Measurements from ENCODE around the gene VTCN1.
"Not testable (repeated sequence)": the region's sequence is repeated elsewhere in the genome, so short reads cannot be mapped to it uniquely, and the experiment has no call there.

VTCN1 gene

GRCh38 chr1:117120774-117121588 lies 89.7 kb downstream of the VTCN1 start:
- DNase-seq = no peak

GRCh38 chr1:117119144-117119543 lies 91.6 kb downstream of the VTCN1 start:
- DNase-seq = not testable (repeated sequence)

DNA sequence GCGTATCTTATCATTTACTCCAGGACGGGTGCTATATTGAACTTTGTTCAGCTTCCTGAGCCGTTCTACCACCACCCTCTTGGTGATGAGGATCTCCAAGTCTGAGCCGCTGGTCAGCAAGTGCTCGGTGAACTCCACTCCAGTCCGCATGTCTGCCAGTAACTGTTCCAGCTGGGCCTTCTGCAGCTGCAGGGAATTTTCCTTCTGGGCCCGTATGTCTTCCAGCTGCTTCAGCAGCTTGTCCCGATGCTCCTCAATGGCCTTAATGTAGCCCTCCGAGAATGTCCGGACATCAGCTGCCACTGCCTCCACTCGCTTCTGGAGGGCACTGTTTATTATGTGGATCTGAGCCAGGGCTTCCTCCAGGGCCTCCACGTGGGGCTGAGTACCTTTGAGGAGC lies 92.6 kb downstream of the VTCN1 start:
- no peak for DNase-seq

- DNase-seq = no peak
These were observed 93.0 kb downstream of the VTCN1 start for GRCh38 chr1:117117697-117118096.

- DNase-seq = no peak
These were observed 94.0 kb downstream of the VTCN1 start for GRCh38 chr1:117116784-117117130.

DNA sequence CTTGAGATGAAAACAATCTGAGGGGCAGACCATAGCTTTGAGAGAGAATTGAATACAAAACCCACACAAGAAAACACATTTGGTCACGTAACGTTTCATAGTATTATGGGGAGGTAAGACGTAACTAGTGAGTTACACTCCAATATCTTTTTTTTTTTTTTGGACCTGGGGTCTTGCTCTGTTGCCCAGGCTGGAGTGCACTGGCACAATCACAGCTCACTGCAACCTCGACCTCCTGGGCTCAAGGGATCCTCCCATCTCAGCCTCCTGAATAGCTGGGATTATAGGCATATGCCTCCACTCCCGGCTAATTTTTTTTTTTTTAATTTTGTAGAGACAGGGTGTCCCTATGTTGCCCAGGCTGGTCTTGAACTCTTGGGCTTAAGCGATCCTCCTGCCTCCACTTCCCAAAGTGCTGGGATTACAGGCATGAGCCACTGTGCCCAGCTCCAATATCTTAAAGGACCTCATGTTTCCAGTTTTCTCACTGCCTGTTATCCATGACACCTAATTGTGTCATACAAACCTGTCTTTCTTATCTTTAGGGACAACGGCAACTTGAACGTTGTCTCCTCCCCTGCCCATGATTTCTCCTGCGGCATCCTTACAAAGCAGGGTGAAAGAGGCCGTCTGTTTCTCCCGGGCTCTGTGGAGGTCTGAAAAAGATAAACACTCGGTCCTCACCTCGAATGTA lies 94.5 kb downstream of the VTCN1 start:
- no peak for DNase-seq

- DNase-seq = peak; percentile 21
These were observed 95.8 kb downstream of the VTCN1 start for GRCh38 chr1:117114877-117115276.

- DNase-seq = no peak
These were observed 97.5 kb downstream of the VTCN1 start for GRCh38 chr1:117113199-117113598.

GRCh38 chr1:117112047-117112717 lies 98.5 kb downstream of the VTCN1 start:
- DNase-seq = no peak

DNA sequence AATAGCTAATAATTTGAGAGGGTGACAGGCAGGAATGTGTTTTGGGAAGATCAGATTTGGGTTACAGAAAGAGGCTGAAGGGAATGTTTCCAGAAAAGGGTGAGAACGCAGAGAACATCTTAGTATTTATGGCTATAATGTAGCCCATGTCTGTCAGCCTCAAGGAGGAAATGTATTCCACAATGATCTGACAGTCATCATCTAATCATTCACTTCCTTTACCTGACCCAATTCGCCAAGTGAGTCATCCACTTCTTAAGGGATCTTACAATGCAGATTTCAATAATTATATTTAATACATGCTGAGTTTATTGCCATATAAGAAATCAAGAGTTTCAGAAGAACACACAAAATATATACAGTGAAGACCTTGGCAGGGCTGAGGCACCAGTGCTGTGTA lies 100.0 kb downstream of the VTCN1 start:
- DNase-seq = no peak

- no peak for DNase-seq
These were observed 103.4 kb downstream of the VTCN1 start for GRCh38 chr1:117107364-117107763.

GRCh38 chr1:117106478-117106877 lies 104.2 kb downstream of the VTCN1 start:
- DNase-seq = no peak

DNA sequence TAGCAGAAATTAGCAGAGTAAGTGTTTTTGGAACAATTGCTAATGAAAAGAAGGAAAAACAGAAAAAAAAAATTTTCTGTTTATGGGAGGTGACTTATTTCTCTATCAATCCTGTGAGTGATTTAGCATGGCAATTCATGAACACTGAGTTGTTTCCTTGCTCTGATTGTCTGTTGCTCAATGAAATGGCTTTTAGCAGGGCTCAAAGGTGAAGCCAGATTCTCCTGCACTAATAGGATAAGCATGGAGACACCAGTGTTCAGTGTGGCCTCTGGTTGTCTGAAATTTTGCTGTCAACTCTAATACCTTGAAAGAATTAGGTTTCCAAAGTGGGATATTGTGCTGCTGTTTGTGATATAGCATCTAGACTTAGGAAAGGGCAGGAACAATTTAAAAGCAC lies 105.0 kb downstream of the VTCN1 start:
- DNase-seq = no peak

GRCh38 chr1:117104986-117105385 lies 105.7 kb downstream of the VTCN1 start:
- DNase-seq = no peak

DNA sequence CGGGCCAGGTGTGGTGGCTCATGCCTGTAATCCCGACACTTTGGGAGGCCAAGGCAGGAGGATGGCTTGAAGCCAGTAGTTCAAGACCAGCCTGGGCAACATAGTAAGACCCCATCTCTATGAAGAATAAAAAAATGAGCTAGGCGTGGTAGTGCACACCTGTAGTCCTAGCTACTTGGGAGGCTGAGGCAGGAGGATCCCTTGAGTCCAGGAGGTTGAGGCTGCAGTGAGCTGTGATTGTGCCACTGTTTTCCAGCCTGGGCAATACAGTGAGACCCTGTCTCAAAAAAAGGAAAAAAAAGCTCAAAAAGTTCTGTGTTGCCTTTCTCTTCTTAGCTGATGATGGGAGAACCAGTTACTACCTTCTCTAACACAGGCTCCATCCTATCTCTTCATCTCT lies 108.9 kb downstream of the VTCN1 start:
- DNase-seq = not testable (repeated sequence)

DNA sequence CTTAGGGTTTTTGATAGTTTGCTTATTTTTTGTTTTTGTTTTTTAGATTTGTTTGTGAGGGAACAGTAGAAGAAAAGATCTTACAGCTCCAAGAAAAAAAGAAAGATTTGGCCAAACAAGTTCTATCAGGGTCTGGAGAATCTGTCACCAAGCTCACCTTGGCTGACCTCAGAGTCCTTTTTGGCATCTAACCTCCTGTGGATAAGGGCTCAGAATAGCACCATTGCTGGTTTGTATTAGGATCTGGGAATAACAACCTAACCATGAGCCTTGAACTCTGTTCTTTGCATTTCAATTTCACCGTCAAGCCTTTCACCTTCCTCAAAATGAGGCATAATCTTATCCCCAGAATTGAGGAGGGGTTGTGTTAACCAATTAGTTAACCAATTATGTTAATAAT lies 109.4 kb downstream of the VTCN1 start:
- DNase-seq = no peak

DNA sequence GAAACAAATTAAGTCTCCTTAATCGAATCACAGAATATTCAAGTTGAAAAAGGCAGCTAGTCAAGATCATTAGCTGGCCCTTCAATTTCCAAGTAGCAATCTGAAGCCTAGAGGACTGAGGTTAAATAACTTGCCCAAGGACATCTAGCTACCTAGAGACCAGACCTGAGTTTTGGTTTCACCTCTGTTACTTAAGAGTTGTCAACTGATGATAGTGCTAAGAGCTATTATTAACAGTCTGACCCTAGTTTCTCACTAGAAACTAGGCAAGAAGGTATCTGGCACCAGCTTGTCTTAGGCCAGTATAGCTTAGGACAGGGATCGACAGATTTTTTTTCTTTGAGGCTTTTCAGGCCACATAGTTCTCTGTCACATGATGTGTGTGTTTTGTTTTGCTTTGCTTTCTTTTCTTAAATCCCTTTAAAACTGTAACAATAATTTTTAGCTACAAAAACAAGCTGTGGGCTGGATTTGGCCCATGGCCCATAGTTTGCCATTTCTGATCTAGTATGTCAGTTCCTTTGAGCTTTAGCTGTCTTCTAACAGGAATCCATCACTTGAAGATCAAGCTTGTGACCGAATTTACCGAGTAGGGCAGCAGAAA lies 112.3 kb downstream of the VTCN1 start:
- DNase-seq = no peak

GRCh38 chr1:117097443-117097842 lies 113.3 kb downstream of the VTCN1 start:
- no peak for DNase-seq

DNA sequence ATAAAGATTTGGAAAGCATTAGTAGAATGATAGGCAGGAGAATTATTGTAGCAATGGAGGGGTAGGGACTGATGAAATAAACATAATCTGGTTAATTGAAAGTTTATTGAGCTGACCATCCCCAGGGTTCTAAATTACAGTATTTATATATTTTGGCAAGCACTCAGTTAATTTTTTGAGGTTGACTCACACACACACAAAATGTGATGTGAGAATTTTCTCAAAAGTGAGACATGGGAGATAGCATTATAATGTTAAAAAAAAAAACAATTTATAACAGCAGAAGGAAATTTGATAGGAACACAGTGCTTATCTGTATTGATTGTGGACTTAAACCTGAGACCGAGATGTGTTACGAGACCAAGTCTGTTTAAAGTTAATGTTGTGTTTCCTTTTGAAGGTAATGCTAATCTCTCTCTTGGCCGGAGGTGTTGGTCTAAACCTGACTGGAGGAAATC lies 113.7 kb downstream of the VTCN1 start:
- DNase-seq = no peak

GRCh38 chr1:117094841-117095604 lies 115.7 kb downstream of the VTCN1 start:
- no peak for DNase-seq

DNA sequence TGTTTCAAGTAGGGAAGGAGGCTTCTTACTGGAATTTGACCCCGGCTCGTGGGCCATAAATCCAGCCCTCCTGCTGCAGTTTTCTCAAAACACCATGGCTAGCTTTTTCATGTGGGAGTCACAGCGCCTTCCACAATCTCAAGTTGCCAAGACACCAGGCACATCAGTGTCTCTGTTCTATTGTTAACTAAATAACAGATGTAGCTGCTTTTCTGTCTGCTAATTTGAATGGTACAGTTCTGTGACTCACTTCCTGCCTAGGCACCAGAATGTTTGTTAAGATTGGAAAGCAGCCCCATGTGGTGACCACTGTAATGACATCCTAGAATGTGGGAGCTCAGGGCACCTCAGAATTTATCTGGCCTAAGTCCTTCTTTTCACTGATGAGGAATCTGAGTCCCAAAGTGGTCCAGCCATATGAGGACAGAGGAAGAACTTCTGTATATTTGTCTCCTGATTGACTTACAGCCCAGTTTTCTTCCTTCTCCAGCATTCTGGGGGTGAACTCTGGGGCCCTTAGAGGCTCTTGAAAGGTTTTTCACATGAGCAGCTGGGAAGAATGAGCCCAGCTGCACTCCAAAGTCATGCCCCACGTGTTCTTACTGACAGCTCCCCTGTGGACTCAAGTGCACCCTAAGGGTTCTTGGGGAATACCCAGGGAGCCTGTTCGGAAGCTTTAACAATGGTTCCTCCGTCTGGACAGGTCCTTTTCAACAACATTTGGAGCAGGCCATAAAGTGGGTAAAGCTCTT lies 116.7 kb downstream of the VTCN1 start:
- DNase-seq = peak; percentile 46
